ENCODE results near the gene EVX2. TPM values are rescaled to one million over a fixed set of nuclear protein-coding genes. Genes with fewer than 3 reads are reported as not detected.
A peak's percentile ranks its signal among the peaks of the same experiment; 100 is the strongest.

Gene EVX2
- total RNA-seq, 6 donors from 2014 or later = not detected

GRCh38 chr2:176100547-176101140 is 16.9 kb upstream of the EVX2 start:
- ATAC-seq (ENCODE audit: low FRiP score in 2 of 2) = no peak
- Histone ChIP-seq H3K4me3 (no peak overlapping the region), H3K27ac (no peak overlapping the region), H3K4me1 (peaks cover 23 to 49% (median 30%) of the 10 kb centered on the region in 4 donors), H3K27me3 (peaks cover 0 to 91% (median 63%) of the 10 kb centered on the region in 4 donors), H3K36me3 (no peaks in the 10 kb centered on the region), H3K9me3 (no peaks in the 10 kb centered on the region)
- DNase-seq = no peak
- 12% methylated on average over 14 to 28 of the region's 28 CpGs for WGBS, 2 donors
- TF ChIP-seq, protein P1, sequence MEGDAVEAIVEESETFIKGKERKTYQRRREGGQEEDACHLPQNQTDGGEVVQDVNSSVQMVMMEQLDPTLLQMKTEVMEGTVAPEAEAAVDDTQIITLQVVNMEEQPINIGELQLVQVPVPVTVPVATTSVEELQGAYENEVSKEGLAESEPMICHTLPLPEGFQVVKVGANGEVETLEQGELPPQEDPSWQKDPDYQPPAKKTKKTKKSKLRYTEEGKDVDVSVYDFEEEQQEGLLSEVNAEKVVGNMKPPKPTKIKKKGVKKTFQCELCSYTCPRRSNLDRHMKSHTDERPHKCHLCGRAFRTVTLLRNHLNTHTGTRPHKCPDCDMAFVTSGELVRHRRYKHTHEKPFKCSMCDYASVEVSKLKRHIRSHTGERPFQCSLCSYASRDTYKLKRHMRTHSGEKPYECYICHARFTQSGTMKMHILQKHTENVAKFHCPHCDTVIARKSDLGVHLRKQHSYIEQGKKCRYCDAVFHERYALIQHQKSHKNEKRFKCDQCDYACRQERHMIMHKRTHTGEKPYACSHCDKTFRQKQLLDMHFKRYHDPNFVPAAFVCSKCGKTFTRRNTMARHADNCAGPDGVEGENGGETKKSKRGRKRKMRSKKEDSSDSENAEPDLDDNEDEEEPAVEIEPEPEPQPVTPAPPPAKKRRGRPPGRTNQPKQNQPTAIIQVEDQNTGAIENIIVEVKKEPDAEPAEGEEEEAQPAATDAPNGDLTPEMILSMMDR (IDR thresholded peaks at IDR 0.05) = no peak
- no peak for TF ChIP-seq POLR2A (IDR thresholded peaks at IDR 0.05)
- TF ChIP-seq POLR2AphosphoS5 (IDR thresholded peaks at IDR 0.05) = no peak
- TF ChIP-seq EP300 (IDR thresholded peaks at IDR 0.05) = no peak

DNA sequence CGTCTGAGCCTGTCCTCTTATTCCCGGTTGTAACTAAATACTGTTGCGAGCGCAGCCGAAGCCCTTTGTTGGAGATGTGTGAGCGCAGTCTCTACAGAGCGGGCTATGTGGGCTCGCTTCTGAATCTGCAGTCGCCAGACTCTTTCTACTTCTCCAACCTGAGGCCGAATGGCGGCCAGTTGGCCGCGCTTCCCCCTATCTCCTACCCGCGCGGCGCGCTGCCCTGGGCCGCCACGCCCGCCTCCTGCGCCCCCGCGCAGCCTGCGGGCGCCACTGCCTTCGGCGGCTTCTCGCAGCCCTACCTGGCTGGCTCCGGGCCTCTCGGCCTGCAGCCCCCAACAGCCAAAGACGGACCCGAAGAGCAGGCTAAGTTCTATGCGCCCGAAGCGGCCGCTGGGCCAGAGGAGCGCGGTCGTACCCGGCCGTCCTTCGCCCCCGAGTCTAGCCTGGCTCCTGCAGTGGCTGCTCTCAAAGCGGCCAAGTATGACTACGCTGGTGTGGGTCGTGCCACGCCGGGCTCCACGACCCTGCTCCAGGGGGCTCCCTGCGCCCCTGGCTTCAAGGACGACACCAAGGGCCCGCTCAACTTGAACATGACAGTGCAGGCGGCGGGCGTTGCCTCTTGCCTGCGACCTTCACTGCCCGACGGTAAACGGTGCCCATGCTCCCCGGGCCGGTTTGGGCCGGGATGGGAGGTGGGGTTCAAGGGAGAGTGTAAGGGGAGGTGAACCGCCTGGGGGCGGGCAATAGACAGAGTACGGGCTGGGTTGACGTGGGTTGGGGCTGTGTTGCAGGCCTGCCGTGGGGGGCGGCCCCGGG is 16.2 kb upstream of the EVX2 start, which contains the start of gene HOXD12:
TSS of gene HOXD12 (plus strand) at position 68 of the 819 bp plus-strand sequence. CDS start at position 75, 7 bp downstream.
- no peak for TF ChIP-seq POLR2AphosphoS5 (IDR thresholded peaks at IDR 0.05)
- TF ChIP-seq, protein P1 (IDR thresholded peaks at IDR 0.05) = no peak
- no peak within 1 kb of the TSS for H3K4me3 ChIP-seq
- DNase-seq (peak in 1 of 2 donors; percentile 73), ATAC-seq (ENCODE audit: low FRiP score in 2 of 2) (no peak)
- 0 to 7% methylated on average over 7 to 47 of the region's 70 CpGs for WGBS, 2 donors
- H3K27me3 ChIP-seq = peaks cover 0 to 90% (median 61%) of the 10 kb centered on the region in 4 donors
- no peaks in the 10 kb centered on the region for H3K36me3 ChIP-seq
- peaks cover 23 to 45% (median 30%) of the 10 kb centered on the region in 4 donors for H3K4me1 ChIP-seq
- H3K27ac ChIP-seq = no peak within 1 kb of the TSS
- H3K9me3 ChIP-seq = no peaks in the 10 kb centered on the region

GRCh38 chr2:176099159-176099727 is 15.5 kb upstream of the EVX2 start:
- no peak for ATAC-seq (ENCODE audit: low FRiP score in 2 of 2)
- H3K36me3 ChIP-seq = no peaks in the 10 kb centered on the region
- peaks cover 0 to 90% (median 57%) of the 10 kb centered on the region in 4 donors for H3K27me3 ChIP-seq
- WGBS, 2 donors = 6 to 9% methylated on average over 16 to 30 of the region's 30 CpGs
- no peak overlapping the region for H3K27ac ChIP-seq
- DNase-seq = no peak
- TF ChIP-seq, protein P1 (IDR thresholded peaks at IDR 0.05) = no peak
- TF ChIP-seq EP300 (IDR thresholded peaks at IDR 0.05) (no peak), POLR2AphosphoS5 (IDR thresholded peaks at IDR 0.05) (no peak)
- H3K4me3 ChIP-seq = no peak overlapping the region
- H3K4me1 ChIP-seq = peaks cover 18 to 38% (median 26%) of the 10 kb centered on the region in 4 donors
- H3K9me3 ChIP-seq = no peaks in the 10 kb centered on the region

DNA sequence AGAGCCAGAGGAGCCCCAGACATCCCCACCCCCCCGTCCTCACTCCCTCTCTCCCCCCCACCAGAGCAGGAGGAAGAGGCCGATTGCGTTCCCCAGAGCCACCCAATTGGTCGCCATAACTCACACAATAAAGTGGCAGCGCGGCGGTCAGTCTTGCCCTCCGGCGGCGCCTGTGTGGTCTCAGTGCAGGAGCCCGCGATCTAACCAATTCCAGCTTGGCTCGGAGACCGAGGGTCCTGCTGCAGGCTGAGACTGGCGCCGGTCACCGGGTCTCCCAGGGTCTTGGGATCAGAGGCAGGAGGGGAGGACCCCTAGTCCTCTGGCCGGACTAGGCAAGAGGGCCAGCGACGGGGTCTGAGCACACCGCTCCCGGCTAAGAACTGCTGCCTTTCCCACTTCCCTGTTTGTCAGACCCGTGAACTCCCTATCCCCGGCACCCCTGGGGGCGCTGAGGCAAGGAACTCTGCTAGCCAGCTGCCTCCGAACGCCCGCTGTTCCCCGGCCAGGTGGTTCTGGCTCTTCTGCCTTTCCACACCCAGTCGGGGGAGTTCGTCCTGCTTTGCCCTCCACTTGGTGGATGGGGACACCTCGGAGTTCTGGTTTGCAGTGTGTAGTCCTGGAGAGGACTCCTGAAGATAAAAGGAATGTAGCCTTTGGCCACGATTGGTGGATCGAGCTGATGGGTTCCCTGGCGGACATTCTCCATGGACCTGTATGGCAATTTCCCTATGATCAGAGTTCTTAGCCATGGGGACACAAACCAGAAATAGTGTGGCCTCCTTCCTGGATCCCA is 14.8 kb upstream of the EVX2 start:
- H3K4me1 ChIP-seq = peaks cover 18 to 36% (median 21%) of the 10 kb centered on the region in 4 donors
- 9 to 36% methylated on average over 3 to 28 of the region's 35 CpGs for WGBS, 2 donors
- no peak for DNase-seq
- no peak overlapping the region for H3K27ac ChIP-seq
- no peak for ATAC-seq (ENCODE audit: low FRiP score in 2 of 2)
- H3K27me3 ChIP-seq = peaks cover 0 to 90% (median 57%) of the 10 kb centered on the region in 4 donors
- H3K4me3 ChIP-seq = no peak overlapping the region
- H3K9me3 ChIP-seq = no peaks in the 10 kb centered on the region
- TF ChIP-seq, protein P1 (IDR thresholded peaks at IDR 0.05) = no peak
- TF ChIP-seq EP300 (IDR thresholded peaks at IDR 0.05) (no peak), POLR2A (IDR thresholded peaks at IDR 0.05) (no peak), POLR2AphosphoS5 (IDR thresholded peaks at IDR 0.05) (no peak)
- no peaks in the 10 kb centered on the region for H3K36me3 ChIP-seq

Data from upper lobe of left lung (tissue), 6 donors.